GM21723 (cell line): ENCODE results near the gene CCDC9B.

Source experiments
- ATAC-seq: cut with Tn5 transposase; IDR thresholded peaks from one replicate; pipeline ENCODE4 v1.9.1; 2021; ENCODE audit warnings: mild to moderate bottlenecking, moderate library complexity; ENCODE audit not compliant: unreplicated experiment

Gene CCDC9B

DNA sequence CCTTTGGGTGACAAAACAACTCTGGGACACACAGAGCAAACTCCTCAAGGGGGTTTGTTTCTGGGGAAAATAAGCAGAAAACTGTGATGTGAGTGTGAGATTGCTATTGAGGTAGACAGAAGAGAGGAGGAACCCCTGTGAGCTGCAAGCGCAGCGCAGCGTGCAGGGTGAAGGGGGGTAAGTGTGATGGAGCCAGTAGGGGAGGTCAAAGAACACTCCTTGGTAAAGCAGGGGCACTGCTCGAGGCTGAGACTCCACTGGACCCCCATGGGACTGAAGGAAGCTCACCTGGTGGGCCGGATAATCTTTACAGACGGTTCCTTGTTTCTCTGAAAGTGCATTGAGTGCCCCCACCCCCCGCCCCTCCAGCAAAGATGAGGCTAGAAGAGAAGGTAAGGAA, 9.7 kb downstream of the CCDC9B start:
- no peak for ATAC-seq

DNA sequence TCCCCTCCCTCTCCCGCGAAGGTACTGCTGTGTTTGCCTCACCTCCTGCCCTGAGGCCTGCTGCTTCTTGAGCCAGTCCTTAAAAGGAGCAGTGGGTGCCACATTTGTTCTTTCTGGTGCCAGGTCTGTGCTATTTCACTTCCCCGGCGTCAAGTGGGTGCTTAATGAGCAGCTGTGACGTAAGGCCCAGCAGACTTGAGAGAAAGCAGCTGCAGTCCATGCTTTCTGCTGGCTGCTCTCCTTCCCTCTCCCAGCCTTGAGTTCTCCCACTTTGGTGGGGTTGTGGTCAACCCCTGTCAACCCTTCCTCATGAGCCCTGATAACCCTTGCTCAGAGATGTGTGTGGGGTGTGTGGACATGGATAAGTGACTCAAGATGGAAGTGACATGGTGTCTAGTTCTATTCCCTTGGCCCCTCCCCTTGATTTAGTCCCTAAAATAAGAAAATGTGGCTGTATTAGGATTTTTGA, 10.3 kb downstream of the CCDC9B start:
- ATAC-seq, result no peak

DNA sequence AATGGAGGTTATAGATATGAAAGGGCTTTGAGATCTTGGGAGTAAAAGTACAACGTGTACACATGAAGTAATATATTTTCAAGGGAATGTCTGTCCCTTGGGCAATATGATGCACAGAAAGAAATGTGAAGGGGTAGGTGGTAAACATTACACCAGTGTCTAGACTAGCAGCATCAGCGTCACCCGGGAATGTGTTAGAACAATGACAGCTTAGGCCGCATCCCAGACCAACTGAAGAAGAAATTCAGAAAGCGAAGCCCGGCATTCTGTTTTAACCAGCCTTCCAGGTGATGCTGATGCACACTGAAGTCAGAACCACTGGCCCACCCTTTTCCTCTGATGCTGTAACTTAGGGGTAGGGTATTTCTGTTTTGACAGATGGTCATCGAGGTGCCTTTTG, 10.9 kb downstream of the CCDC9B start:
- ATAC-seq, result no peak

DNA sequence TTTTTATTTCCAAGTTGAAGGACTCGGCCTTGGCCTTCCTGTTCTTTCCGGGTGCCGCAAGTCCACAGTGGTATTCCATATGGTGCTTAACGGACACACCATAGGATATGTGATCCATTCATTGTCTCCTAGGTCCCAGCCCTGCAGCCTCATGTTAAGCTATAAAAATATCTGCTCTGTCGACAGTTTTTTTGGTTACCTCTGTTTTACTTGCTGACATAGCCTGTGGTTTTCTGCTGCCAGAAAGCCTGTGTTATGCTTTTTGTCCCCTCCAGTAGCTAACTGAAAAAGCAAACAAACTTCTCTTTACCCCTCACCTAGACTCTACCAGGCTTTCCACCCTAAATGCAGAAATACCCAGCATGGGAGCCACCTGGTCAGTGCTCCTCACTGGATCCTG, 12.0 kb downstream of the CCDC9B start:
- ATAC-seq, result no peak

DNA sequence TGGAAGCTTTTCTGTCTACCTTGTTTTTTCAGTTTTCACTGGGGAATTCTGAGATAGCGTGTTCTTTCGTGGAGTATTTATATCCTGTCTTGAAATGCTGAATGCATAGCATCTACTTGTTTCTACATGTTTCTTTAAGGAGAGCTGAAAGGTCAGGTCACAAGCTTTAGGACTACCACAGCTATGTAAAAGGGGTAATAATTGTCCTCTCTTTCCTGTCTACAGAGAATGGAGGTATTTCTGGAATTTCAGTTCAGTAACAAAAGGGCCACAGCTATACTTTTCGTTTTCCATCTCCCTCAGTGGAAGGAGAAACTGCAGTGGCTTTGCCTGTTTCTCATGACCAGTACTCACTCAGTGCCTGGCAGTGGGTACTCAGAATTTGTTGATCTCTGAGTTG, 12.6 kb downstream of the CCDC9B start:
- no peak for ATAC-seq

DNA sequence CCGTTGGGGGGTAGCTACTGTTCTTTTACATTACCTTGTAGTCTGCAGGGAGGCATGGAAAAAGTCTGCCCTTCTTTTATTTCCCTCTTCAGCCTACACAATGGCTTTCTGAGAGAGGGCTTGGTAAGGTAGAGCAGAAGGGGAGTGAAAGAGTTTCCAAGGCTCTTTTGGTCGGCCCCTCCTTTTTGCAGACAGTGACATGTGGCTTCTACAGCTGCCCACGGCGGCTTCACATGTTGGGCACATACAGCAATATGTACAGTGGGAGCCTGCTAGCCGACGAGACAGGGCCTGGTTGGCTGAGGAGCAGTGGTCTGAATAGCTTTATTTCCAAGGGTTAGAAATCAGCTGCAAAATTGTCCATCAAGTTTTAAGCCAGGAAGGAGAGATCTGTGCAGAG, 13.3 kb downstream of the CCDC9B start:
- no peak for ATAC-seq

DNA sequence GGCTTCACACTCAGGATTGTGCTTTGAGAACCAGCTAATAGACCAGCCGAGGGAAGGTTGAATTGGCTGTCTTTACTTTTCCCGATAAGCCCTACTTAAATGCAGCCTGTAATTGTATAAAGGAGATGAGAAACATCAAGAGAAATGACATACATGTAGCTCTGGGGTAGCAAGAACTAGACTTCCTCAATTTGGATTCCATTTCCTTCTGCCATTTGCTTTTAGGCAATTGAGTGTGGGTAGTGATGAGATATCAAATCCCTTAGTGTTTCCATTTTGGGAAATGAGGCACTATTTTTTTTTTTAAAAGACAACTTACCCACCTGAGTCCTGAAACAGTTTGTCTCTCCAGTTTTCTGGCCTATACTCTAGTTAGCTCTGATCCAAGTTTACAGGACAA, 15.0 kb downstream of the CCDC9B start:
- no peak for ATAC-seq

DNA sequence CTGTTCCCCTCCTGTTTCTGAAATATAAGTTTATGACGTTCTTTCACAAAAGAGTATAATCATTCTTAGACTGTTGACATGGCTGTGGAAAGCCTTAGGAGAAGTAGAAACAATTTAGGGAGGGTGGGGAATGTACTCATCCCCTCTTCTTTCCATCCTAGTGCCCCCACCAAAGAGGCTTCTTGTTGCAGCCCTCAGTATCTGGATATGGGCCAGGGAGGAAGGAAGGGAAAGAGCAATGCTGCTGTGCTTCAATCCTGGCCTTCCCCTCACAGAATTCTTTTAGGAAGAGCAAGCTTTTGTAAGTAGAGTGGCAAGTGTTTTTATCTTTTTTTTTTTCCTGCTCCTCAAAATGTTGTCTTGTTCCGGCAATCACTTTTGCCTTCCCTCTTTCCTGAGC, 15.6 kb downstream of the CCDC9B start:
- no peak for ATAC-seq

DNA sequence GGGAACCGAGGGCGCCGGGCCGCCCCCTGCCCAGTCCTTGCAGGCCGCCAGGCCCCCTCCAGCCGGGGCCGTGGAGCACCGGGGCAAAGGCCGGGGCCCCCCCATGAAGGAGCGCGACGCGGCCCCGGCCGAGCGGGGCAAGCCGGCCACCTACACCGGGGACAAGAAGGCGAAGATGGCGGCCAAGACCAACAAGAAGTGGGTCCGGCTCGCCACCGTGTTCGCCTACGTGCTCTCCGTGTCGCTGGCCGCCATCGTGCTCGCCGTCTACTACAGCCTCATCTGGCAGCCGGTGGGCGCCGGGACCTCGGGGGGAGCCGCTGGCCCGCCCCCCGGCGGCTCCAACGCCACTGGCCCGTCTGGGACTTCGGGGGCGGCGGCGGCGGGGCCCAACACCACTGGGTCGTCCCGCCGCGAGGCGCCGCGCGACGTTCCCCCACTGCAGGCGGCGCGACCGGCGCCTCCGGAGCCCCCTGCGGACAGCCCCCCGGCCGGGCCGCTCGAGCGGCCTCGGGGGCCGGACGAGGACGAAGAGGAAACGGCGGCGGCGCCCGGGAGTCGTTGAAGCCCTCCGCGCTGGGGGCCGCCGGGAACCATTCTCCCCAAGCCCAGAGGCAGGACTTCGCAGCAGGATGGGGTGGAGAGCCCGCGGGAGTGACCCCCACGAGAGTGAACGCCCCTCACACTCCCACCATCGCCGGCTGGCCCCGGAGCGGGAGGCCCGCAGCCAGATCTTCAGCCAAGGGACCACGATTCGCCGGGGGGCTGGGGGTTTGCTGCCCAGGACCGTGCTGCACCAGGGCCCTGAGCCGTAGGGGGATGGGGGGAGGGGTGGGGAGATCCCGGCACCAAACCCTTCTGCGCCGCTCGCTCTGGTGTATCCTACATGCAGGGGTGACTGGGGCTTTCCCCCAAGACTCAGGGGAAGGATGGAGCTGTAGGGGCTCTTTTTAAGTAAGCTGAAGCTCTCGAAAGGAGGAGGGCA, 16.5 kb downstream of the CCDC9B start:
- ATAC-seq, result peak; percentile 9

DNA sequence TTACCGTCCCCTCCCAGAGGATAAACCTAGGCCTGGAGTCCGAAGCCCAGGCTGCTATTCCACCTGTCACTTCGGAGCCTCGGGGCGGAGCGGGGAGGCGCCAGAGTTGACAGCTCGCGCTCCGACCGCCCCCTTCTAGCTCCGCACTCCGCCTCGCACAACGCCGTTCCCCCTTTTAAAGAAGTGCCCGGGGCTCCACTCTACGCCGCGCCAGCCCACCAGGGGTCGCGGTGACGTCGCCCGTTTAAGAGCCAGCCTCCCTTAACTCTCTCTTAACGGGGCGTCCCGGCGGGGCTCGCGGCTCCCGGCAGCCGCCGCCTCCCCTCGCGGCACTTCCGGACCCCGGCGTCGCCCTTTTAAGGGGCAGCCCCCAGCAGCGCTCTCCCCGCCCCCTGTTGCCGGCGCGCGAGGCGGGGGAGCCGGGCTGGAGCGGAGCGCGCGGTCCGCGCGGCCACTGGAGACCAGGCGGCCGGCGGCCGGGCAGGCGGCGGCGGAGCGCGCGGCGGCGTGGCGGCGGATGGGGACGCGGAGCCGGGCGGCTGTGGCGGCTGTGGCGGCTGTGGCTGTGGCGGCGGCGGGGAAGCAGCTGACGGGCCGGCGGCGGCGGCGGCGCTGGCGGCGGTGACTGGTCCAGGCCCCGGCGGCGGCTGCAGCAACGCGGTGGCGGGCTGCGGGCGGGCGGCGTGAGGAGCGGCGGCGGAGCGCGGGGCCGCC, 17.3 kb downstream of the CCDC9B start, which contains the start of gene INAFM2:
Gene INAFM2 (plus strand): TSS at position 454 of the 714 bp plus-strand sequence. CDS start 364 bp downstream, outside the sequence.
- peak; percentile 85 for ATAC-seq

DNA sequence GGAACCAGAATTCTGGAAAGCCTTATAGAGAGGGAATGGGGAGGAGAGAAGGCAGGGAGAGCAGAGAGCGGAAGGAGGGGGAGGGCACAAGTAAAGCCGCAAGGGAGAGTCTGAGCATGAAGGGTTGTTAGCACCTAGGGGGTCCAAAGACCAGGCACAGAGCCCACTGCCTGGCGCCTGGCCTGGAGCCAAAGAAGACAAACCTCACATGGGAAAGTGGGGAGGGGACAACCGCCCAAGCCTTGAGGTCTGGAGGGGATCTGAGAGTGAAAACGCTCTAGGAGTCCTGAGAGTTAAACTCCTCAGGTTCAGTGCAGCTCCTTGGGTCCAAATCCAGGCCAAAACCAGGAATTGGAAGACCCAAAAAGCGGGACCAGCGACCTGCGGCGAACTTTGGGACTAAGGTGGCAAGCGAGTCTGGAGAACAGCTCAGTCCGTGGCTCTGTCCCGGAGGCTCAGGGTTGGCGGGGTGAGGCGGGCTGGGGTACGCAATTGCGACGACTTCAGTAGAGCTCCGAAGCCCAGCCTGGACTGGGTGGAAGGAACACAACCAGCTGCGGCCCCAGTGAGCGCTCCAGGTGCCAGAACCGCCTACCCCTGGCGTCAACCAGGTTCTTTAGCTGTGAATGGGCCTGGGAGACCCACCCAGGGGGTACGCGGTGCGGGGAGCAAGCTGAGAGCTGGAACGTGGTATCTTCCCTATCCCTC, 18.1 kb downstream of the CCDC9B start:
- ATAC-seq, result no peak

DNA sequence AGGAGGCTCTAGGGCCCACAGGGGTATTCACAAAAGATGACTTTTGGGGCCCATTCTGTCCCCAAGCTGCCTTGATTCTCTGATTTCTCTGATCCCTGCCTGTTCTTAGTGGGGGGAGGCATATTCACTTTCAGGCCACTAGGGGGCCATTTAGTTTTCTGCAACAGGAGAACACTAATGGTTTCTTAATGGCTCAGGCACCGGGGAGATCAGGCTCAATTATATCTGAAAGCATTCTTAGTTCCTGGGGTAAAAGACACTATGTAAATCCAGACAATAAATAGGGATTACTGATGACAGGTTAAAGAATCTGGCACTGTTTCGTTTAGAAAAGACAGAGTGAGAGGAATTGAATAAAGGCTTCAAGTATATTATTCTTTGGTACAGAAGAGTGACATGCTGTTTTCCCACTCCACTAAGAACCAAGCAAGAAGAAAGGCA, 19.8 kb downstream of the CCDC9B start:
- no peak for ATAC-seq

DNA sequence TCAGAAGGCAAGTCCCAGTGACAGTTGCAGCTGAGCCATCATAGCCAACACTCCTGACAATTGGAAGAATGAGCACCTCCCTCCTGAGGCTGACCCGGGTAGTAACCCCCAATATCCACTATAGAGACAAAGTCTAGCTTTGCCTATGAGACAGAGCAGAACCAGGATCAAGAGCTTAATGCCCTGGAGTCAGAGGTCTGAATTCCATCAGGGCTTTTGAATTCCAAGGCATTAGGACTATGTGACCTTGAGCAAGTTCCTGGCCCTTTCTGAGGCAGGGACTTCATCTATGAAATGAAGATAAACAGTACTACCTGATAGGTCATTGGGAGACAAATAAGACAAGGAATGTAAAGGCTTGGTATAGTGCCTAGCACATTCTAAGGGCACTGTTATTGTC, 20.3 kb downstream of the CCDC9B start:
- ATAC-seq, result no peak

DNA sequence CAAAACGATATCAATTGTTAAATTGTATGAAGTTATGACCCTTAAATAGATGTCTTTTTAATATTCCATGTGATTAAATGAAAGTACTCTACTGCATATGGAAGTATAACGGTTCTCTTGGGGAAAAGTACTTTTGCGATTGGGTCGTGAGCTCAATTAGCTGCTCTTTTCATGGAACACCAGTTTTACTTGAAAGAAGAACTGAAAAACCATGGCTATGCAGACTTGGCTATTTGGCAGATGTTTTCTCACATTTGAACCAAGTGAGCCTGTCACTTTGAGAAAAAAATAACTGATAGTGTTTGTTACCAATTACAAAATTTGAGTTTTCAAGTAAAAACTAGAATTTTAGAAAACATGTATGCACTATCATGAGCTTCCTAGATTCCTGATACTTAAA, 23.2 kb downstream of the CCDC9B start:
- no peak for ATAC-seq

DNA sequence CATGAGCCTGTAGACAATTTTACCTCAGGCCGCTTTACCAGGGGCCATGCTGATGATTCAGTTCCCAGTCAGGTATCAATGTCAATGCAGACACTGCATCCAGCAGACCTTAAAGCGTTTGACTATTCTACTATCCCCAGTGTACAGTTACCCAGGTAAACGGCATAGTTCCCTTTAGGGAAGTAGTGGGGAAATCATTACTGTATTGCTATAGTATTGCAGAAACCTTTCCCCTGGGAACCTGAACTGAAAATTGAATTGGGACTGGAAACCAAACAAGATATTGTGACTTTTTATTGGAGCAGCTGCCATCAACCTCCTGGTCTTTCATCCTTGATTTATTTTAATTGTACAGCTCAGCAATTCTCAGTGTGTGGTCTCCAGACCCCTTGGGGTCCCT, 23.8 kb downstream of the CCDC9B start:
- ATAC-seq, result no peak

DNA sequence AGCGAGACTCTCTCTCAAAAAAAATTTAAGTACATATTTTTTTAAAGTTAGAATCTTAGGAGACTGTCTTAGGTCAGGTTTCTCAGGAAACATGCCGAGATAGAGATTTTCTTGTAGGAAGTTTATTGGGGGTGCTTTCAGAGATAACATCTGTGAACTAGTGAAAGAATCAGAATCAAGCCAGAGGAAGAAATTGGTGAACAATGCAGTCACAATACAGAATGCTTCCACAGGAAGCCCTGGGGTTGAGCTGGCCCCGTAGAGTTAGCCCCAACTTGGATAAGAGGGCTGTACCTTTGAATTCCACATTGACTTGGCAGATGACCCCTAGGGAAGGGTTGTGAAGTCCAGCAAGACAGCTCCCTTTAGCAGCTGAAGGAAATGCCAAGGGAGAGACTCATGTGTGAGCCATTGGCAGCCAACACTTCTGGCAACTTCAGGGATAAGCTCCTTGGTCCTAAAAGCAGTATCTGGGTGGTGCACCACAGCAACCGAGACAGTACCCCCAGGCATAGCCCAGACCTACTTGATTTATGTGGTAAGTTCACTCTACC, 25.9 kb downstream of the CCDC9B start:
- ATAC-seq, result no peak

DNA sequence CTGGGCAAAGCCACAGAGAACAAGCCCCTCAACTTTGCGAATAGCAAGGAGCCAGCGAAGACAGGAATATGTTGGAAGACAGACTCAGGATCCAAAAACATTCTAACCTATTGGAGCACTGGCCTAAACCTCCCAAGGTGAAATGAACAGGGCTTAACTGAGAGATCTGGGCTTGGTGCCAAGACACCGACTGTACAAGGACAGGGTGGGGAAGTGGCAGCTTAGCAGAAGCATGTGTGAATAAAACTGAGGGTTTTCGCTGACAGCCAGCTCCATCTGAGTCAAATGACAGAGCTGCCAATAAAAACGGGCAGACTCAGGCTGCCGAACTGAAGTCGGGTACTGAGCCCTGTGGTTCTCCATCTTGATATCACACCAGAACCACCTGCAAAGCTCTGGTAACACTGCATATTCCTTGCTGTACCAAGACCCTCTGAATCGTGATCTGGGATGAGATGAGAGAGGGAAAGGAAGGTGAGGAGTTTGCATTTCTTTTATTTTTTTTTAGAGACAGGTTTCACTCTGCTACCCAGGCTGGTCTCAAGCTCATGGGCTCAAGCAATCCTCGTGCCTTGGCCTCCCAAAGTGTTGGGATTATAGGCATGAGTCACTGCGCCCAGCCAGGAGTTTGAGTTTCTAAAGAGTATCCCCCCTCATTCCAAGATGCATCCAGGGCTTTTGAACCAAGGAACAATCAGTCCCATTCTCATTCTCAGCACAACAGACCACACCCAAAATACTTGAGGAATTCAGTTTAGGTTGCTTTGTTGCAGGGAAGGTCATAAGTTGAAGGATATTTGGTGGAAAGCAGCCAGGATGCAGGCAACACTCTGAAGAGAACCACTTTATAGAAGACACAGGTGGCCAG, 27.0 kb downstream of the CCDC9B start:
- ATAC-seq, result no peak

DNA sequence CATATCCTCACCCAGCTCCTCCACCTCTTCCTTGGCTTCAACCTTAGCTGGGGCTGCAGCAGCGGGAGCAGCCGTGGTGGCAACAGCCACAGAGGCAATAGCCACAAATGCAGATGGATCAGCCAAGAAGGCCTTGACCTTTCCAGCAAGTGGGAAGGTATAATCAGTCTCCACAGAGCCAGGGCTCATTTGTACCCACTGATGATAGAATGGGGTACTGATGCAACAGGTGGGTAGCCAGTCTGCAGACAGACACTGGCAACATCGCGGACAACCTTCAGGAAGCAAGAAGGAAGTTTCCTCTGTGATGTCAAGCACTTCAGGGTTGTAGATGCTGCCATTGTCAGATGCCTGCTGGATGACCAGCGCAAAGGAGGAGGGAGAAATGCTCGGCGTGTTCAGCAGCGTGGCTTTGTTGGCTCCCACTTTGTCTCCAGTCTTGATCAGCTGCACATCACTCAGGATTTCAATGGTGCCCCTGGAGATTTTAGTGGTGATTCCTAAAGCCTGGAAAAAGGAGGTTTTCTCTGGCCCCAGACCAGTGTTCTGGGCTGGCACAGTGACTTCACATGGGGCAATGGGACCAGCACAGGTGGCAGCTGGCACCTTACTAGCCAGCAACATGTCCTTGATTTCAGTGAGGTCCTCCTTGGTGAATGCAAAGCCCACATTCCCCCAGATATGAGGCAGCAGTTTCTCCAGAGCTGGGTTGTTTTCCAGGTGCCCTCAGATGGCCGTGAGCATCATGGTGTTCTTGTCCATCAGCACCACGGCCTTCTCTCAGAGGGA, 28.2 kb downstream of the CCDC9B start:
- ATAC-seq, result no peak

DNA sequence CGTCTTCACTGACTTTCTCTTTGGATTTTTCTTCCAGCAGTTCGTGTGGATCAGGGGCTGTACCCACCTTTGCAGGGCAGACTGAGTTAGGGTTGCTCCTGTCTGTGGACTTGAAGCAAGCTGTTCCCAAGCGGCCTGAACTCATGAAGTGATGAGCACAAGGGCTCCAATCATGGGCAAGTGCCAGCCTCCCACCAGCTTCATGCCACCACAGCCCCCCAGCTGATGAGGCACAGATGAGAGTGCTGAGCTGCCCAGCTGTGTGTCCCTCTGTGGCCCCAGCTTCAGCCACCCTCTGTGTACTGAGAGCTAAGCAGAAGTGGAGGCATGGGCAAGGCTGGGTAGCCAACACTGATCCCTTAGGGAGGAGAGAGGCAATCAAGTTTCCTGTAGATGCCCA, 29.7 kb downstream of the CCDC9B start:
- no peak for ATAC-seq
